A204.1 (cell line): ENCODE measurements around the gene ACP1.

Experiments used
- FAIRE-seq: peaks from 2 replicates; lab custom pipeline; 2012; peaks lifted over from hg19 to GRCh38; lab: Jason Lieb, UNC

ACP1 gene

GRCh38 chr2:264493-265468, at the start of gene ACP1:
Gene ACP1, plus strand, starts transcription at chr2:264947. Its CDS starts 18 bp downstream, at chr2:264965.
- FAIRE-seq = no peak

GRCh38 chr2:216068-216467, 48.7 kb upstream of the ACP1 start:
- FAIRE-seq = no peak

- no peak for FAIRE-seq
These were observed 41.3 kb upstream of the ACP1 start for GRCh38 chr2:223451-223850.

GRCh38 chr2:223971-224760, 40.6 kb upstream of the ACP1 start:
- no peak for FAIRE-seq

GRCh38 chr2:228115-228514, 36.6 kb upstream of the ACP1 start:
- FAIRE-seq = no peak

GRCh38 chr2:228518-229278, 36.0 kb upstream of the ACP1 start:
- no peak for FAIRE-seq

GRCh38 chr2:231521-232185, 33.1 kb upstream of the ACP1 start:
- no peak for FAIRE-seq

GRCh38 chr2:233030-233429, 31.7 kb upstream of the ACP1 start:
- FAIRE-seq = no peak

- FAIRE-seq = no peak
These were observed 30.3 kb upstream of the ACP1 start for GRCh38 chr2:234421-234820.

- no peak for FAIRE-seq
These were observed 27.7 kb upstream of the ACP1 start for GRCh38 chr2:236993-237539.

- FAIRE-seq = no peak
These were observed 26.9 kb upstream of the ACP1 start for GRCh38 chr2:237878-238277.

GRCh38 chr2:238431-238830, 26.3 kb upstream of the ACP1 start:
- no peak for FAIRE-seq

- no peak for FAIRE-seq
These were observed 25.9 kb upstream of the ACP1 start for GRCh38 chr2:238869-239268.

- no peak for FAIRE-seq
These were observed 20.2 kb upstream of the ACP1 start for GRCh38 chr2:244547-244946.

GRCh38 chr2:246489-247144, 18.1 kb upstream of the ACP1 start:
- no peak for FAIRE-seq

GRCh38 chr2:248724-249123, 16.0 kb upstream of the ACP1 start:
- FAIRE-seq = no peak

- FAIRE-seq = no peak
These were observed 15.2 kb upstream of the ACP1 start for GRCh38 chr2:249538-250042.

GRCh38 chr2:252001-252602, 12.6 kb upstream of the ACP1 start:
- no peak for FAIRE-seq

GRCh38 chr2:253202-253638, 11.5 kb upstream of the ACP1 start:
- FAIRE-seq = no peak

GRCh38 chr2:254241-254640, 10.5 kb upstream of the ACP1 start:
- FAIRE-seq = no peak
